HCT116 (cell line): ENCODE results near the gene SLC16A3. TPM values are rescaled to one million over a fixed set of nuclear protein-coding genes. Genes with fewer than 3 reads are reported as not detected.

Experiments used
- ATAC-seq: fragments of 200-7000 bp; cut with Tn5 transposase; 2 replicates; pipeline ENCODE4 v1.9.1; 2020; ENCODE audit warnings: mild to moderate bottlenecking, moderate library complexity
- BruUV-seq: library from RNA; stranded (reverse); fragments of 400-500 nt; replicated peaks from 2 replicates; lab custom pipeline; 2021; lab: Mats Ljungman, UMichigan
- CTCF ChIA-PET: fragments of 300-600 bp; sonication (Branson Sonifier 250); formaldehyde crosslinking; loops from one replicate; lab custom pipeline; 2021; ENCODE audit warnings: antibody characterized with exemption; lab: Charles Lee
- POLR2A ChIA-PET: fragments of 300-600, 350-600 bp; sonication (Branson Sonifier 250); formaldehyde crosslinking; loops from one replicate; lab custom pipeline; 2021; ENCODE audit warnings: antibody characterized with exemption; lab: Charles Lee
- RAD21 ChIA-PET, 2 experiments: fragments of 300-600 bp; sonication (Branson Sonifier 250); formaldehyde crosslinking; loops; one replicate each; lab custom pipeline; 2023; ENCODE audit warnings: low total read pairs in 2 of 2; ENCODE audit not compliant: uncharacterized antibody in 2 of 2, unreplicated experiment in 2 of 2, low non-redundant PET in 1 of 2; lab: Charles Lee
- DNase-seq: peaks from one replicate; pipeline ENCODE4 v3.0.0-alpha.2; 2010; ENCODE audit warnings: low read depth, low spot score
- H2AFZ ChIP-seq: fragments of 200-600 bp; shearing (Covaris generic), sonication (generic); 2 replicates; pipeline ENCODE4 v1.6.1; 2017; ENCODE audit warnings: low read depth, mixed run types, mixed read lengths, antibody characterized with exemption, low read length; ENCODE audit not compliant: poor library complexity, severe bottlenecking
- H3K27ac ChIP-seq: 2 replicates; pipeline ENCODE4 v1.5.1; 2012; ENCODE audit warnings: low read depth, low read length
- H3K27me3 ChIP-seq: fragments of 200-600 bp; sonication (generic); 2 replicates; pipeline ENCODE4 v1.6.1; 2016; ENCODE audit warnings: mixed run types, low read length, mixed read lengths; ENCODE audit not compliant: insufficient read depth
- H3K36me3 ChIP-seq, 2 experiments: fragments of 200-500 bp in 1 of 2; fragments of 200-600 bp in 1 of 2; sonication (Bioruptor generic) in 1 of 2; sonication (generic) in 1 of 2; 2 replicates each; pipeline versions ENCODE4 v1.5.1 to v1.6.1; 2014 to 2016; ENCODE audit warnings: low read length in 2 of 2, inconsistent platforms in 1 of 2, mixed read lengths in 1 of 2, mixed run types in 1 of 2; ENCODE audit not compliant: insufficient read depth in 2 of 2, control insufficient read depth in 1 of 2
- H3K4me1 ChIP-seq, 2 experiments: fragments of 200-600 bp in 1 of 2; sonication (generic) in 1 of 2; 2 replicates each; pipeline versions ENCODE4 v1.5.1 to v1.6.1; 2012 to 2017; ENCODE audit warnings: low read length in 2 of 2, inconsistent platforms in 1 of 2, mild to moderate bottlenecking in 1 of 2, mixed read lengths in 1 of 2, mixed run types in 1 of 2, moderate library complexity in 1 of 2; ENCODE audit not compliant: insufficient read depth in 2 of 2, control insufficient read depth in 1 of 2
- H3K4me2 ChIP-seq: fragments of 200-600 bp; sonication (generic); 2 replicates; pipeline ENCODE4 v1.6.1; 2017; ENCODE audit warnings: mixed run types, low read length, mixed read lengths
- H3K4me3 ChIP-seq, 2 experiments: fragments of 200-600 bp in 1 of 2; sonication (generic) in 1 of 2; replicated peaks in 1 of 2; 2 replicates each; pipeline ENCODE4 v1.5.1; 2011 to 2016; ENCODE audit warnings: low read length in 2 of 2, control low read depth in 1 of 2, low read depth in 1 of 2, mild to moderate bottlenecking in 1 of 2, mixed read lengths in 1 of 2, mixed run types in 1 of 2
- H3K79me2 ChIP-seq: fragments of 200-600 bp; sonication (generic); 2 replicates; pipeline ENCODE4 v1.6.1; 2017; ENCODE audit warnings: mild to moderate bottlenecking, mixed run types, low read length, moderate library complexity, mixed read lengths; ENCODE audit not compliant: insufficient read depth
- H3K9ac ChIP-seq: fragments of 200-600 bp; sonication (generic); 2 replicates; pipeline ENCODE4 v1.6.1; 2016; ENCODE audit warnings: low read length, mixed read lengths
- H3K9me2 ChIP-seq: fragments of 200-600 bp; sonication (generic), shearing (Covaris generic); 2 replicates; pipeline ENCODE4 v1.6.1; 2017; ENCODE audit warnings: mixed run types, mild to moderate bottlenecking, moderate library complexity; ENCODE audit not compliant: insufficient read depth
- H3K9me3 ChIP-seq, 2 experiments: fragments of 200-500 bp in 1 of 2; fragments of 200-600 bp in 1 of 2; sonication (Bioruptor generic) in 1 of 2; sonication (generic) in 1 of 2; 2 replicates each; pipeline ENCODE4 v1.6.1; 2014 to 2017; ENCODE audit warnings: low read length in 2 of 2, mixed read lengths in 2 of 2, inconsistent platforms in 1 of 2, low read depth in 1 of 2, mild to moderate bottlenecking in 1 of 2, mixed run types in 1 of 2, moderate library complexity in 1 of 2; ENCODE audit not compliant: control insufficient read depth in 1 of 2, insufficient read depth in 1 of 2
- H4K20me1 ChIP-seq: fragments of 200-600 bp; sonication (generic), shearing (Covaris generic); 2 replicates; pipeline ENCODE4 v1.6.1; 2017; ENCODE audit warnings: mixed run types, mild to moderate bottlenecking, moderate library complexity; ENCODE audit not compliant: insufficient read depth
- POLR2AphosphoS5 ChIP-seq: IDR thresholded peaks from 2 replicates; pipeline ENCODE4 v1.6.1; 2011; ENCODE audit warnings: mild to moderate bottlenecking, low read depth, low read length, moderate library complexity
- RAD21 ChIP-seq: IDR thresholded peaks from 2 replicates; pipeline ENCODE4 v1.6.1; 2012; ENCODE audit warnings: low read depth, mild to moderate bottlenecking
- SRF ChIP-seq: IDR thresholded peaks from 2 replicates; pipeline ENCODE4 v1.6.1; 2012; ENCODE audit warnings: low read depth
- intact Hi-C: fragments of 100-400 bp; cut with micrococcal nuclease; formaldehyde crosslinking; loops from 2 replicates; pipeline ENCODE4 v1.10.0; 2022
- total RNA-seq: library from RNA; stranded (reverse); gene quantifications from one replicate; pipeline ENCODE4 v1.2.1, GENCODE V29; 2021; ENCODE audit not compliant: unreplicated experiment
- TF ChIP-seq, protein P1 (sequence below), 3 experiments: fragments of 200-600 bp in 1 of 3; sonication (generic) in 1 of 3; IDR thresholded peaks in 2 of 3; conservative IDR thresholded peaks in 1 of 3; 2 replicates each; pipeline ENCODE4 v1.5.1; 2012 to 2017; ENCODE audit warnings: low read depth in 2 of 3, low read length in 2 of 3, antibody characterized with exemption in 1 of 3, borderline replicate concordance in 1 of 3, control low read depth in 1 of 3, mild to moderate bottlenecking in 1 of 3, mixed read lengths in 1 of 3, mixed run types in 1 of 3, moderate library complexity in 1 of 3; ENCODE audit not compliant: insufficient read depth in 1 of 3

Gene SLC16A3
- total RNA-seq, 1 experiment from 2014 or later, result 445 TPM

DNA sequence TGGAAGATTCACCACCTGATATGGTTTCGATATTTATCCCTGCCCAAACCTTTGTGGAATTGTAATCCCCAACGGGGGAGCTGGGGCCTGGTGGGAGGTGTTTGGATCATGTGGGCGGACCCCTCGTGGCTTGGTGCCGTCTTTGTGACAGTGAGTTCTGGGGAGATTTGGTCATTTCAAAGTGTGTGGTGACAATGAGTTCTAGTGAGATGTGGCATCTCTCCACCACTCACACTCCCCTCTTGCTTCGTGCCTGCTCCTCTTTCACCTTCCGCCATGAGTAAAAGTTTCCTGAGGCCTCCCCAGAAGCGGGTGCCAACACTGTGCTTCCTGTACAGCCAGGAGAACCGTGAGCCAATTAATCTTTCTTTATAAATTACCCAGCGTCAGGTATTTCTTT, 25.9 kb upstream of the SLC16A3 start:
- Histone ChIP-seq H3K9me3 (no peaks in the 10 kb centered on the region), H4K20me1 (no peaks in the 10 kb centered on the region), H3K4me1 (peaks cover 35 to 41% of the 10 kb centered on the region in 2 experiments), H3K9me2 (no peaks in the 10 kb centered on the region), H3K27me3 (no peaks in the 10 kb centered on the region), H3K4me2 (no peak overlapping the region), H3K4me3 (no peak overlapping the region), H3K9ac (no peak overlapping the region), H2AFZ (no peak overlapping the region), H3K36me3 (peaks cover 12 to 13% of the 10 kb centered on the region in 2 experiments; a peak in 3 of 4 replicates), H3K27ac (no peak overlapping the region), H3K79me2 (peaks cover 5% of the 10 kb centered on the region; the same call in 1 of the 2 replicates)
- TF ChIP-seq RAD21 (no peak), SRF (no peak)
- TF ChIP-seq, protein P1, sequence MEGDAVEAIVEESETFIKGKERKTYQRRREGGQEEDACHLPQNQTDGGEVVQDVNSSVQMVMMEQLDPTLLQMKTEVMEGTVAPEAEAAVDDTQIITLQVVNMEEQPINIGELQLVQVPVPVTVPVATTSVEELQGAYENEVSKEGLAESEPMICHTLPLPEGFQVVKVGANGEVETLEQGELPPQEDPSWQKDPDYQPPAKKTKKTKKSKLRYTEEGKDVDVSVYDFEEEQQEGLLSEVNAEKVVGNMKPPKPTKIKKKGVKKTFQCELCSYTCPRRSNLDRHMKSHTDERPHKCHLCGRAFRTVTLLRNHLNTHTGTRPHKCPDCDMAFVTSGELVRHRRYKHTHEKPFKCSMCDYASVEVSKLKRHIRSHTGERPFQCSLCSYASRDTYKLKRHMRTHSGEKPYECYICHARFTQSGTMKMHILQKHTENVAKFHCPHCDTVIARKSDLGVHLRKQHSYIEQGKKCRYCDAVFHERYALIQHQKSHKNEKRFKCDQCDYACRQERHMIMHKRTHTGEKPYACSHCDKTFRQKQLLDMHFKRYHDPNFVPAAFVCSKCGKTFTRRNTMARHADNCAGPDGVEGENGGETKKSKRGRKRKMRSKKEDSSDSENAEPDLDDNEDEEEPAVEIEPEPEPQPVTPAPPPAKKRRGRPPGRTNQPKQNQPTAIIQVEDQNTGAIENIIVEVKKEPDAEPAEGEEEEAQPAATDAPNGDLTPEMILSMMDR (IDR thresholded peaks at IDR 0.05 in 2 of 3, conservative IDR thresholded peaks at IDR 0.05 in 1 of 3; ENCODE audit: borderline replicate concordance in 1 of 3, insufficient read depth in 1 of 3, low read depth in 2 of 3, low read length in 2 of 3), result no peak
- no TSS peak for BruUV-seq
- POLR2A ChIA-PET, result interaction anchor here (2.1 kb wide), 1 partner anchor 26 kb away, joined by 5 read pairs; the partner anchor contains the start of gene SLC16A3
- RAD21 ChIA-PET, result no interaction called here
- CTCF ChIA-PET, result interaction anchor here (1.0 kb wide), 1 partner anchor 172 kb away, joined by 3 read pairs; no protein-coding TSS in a partner anchor
- DNase-seq (no peak), ATAC-seq (no peak)
- intact Hi-C loops, result no loop called here

DNA sequence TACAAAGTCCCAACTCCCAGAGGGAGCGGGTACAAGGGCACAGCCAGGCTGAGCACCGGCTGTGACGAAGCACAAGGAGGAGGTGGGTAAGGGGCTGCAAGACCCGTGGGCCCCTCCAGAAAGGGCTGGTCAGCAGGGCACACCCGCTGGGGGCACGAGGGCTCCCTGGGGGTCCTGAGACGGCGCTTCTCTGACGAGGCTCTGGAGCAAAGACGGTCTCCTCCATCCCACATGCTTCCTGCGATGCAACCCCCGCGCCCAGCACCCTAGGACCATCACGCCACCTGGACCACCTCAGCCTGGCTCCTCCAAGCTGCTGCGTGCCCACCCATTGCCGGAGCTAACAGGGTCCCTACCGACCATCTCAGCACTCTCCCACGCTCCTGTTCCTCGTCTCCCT, 24.9 kb upstream of the SLC16A3 start:
- Histone ChIP-seq H3K9ac (no peak overlapping the region), H3K27ac (peak overlapping the region; percentile 75), H3K79me2 (peaks cover 9% of the 10 kb centered on the region; the same call in 1 of the 2 replicates), H4K20me1 (no peaks in the 10 kb centered on the region), H2AFZ (no peak overlapping the region), H3K27me3 (no peaks in the 10 kb centered on the region), H3K36me3 (peaks cover 8 to 9% of the 10 kb centered on the region in 2 experiments; a peak in 3 of 4 replicates), H3K9me3 (no peaks in the 10 kb centered on the region), H3K9me2 (no peaks in the 10 kb centered on the region), H3K4me3 (no peak overlapping the region), H3K4me2 (peak overlapping the region; percentile 76), H3K4me1 (peaks cover 35 to 46% of the 10 kb centered on the region in 2 experiments)
- ChIA-PET CTCF (interaction anchor here (1.0 kb wide), 1 partner anchor 173 kb away, joined by 3 read pairs; no protein-coding TSS in a partner anchor), RAD21 (no interaction called here), POLR2A (interaction anchor here (2.1 kb wide), 1 partner anchor 25 kb away, joined by 5 read pairs; the partner anchor contains the start of gene SLC16A3)
- no peak for TF ChIP-seq POLR2AphosphoS5
- TF ChIP-seq, protein P1 (IDR thresholded peaks at IDR 0.05 in 2 of 3, conservative IDR thresholded peaks at IDR 0.05 in 1 of 3; ENCODE audit: borderline replicate concordance in 1 of 3, insufficient read depth in 1 of 3, low read depth in 2 of 3, low read length in 2 of 3), result 0 out of 6 replicates have a peak, but pooled peaks of 1 of the 3 experiments have one; percentile 3
- BruUV-seq, result no TSS peak
- DNase-seq (no peak), ATAC-seq (no peak)
- intact Hi-C loops, result no loop called here
